ENCODE results near the gene PRICKLE2.

Gene PRICKLE2

DNA sequence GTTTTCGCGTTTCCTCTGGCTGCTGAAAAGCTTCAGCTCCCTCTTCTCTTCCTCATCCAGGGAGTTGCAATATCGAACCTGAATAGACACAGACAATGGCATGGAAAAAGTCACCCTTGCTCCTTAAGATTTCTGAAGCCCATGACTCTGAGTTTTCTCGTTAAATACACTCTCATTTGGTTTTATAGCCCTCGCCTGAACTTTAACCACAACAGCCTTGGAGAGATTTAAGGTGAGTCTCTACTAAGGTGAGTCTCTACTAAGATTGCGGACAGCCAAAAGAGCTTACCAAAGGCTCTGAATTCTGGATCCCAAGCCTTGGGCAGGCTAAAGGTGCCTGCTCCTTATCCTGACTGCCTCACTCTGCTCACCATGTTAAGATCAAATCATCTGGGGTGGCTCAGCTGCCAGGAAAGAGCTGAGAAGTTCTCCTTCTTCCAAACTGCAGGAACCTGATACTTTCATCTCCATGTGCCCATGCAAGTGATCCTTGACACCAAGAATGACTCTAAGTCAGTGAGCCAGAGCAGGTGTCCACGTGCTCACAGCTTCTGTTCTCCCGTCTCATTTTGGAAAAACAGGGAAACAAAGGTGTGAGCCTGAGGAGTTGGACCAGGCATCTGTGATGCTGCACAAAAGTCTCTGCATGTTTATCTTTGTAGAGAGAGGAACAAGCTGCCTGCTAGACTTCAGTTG, 65.1 kb downstream of the PRICKLE2 start:
- no peak overlapping the region for H3K4me3 ChIP-seq (ENCODE audit: low read length)
- TF ChIP-seq CTCF (conservative IDR thresholded peaks at IDR 0.05; ENCODE audit: low read depth, low read length): no peak
- DNase-seq (ENCODE audit: low read depth): no peak

- DNase-seq (ENCODE audit: low read depth): no peak
- no peak for TF ChIP-seq CTCF (conservative IDR thresholded peaks at IDR 0.05; ENCODE audit: low read depth, low read length)
- H3K4me3 ChIP-seq (ENCODE audit: low read length): no peak overlapping the region
These were observed 66.9 kb downstream of the PRICKLE2 start for GRCh38 chr3:64158334-64158733.

DNA sequence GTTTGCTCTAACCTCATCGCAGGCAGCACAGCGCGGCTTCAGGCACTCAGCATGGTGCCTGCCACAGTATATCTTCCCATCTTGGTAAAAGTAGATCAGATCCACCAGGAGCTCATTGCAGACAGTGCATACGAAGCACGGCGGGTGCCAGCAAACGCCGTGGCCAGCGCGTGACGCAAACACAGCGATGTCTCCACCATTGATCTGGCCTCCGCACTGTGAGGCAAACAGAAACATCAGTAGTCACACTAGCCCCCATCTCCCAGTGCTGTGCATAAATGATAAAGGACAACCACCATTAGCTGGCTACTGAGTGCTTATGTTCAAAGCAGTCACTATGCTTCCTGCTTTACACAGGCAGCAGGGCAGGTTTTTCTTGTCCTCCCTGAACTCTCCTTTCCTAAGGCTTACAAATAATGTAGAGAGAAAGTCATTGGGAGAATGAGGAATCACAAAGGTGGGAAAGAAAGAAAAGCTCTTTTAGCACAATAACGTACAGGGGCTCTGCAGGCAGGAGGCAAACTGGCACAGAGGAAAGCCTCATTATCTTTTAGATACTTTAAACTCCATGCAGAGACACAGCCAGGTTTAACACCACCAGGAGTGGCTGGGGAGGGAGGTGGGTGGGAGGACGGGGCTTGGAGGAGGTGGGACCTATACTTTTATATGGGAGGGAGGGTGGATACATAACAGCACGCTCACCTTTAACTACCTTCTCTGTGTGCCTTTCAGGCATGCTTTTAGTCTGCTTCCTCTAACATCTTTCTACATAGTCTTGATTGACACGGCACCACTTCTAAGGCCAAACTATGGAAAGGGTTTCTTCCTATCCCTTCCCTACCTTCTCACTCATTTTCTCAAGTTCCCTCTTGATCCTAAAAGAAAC, 67.9 kb downstream of the PRICKLE2 start:
- DNase-seq (ENCODE audit: low read depth): no peak
- no peak overlapping the region for H3K4me3 ChIP-seq (ENCODE audit: low read length)
- TF ChIP-seq CTCF (conservative IDR thresholded peaks at IDR 0.05; ENCODE audit: low read depth, low read length): no peak

GRCh38 chr3:64155328-64155727, 69.9 kb downstream of the PRICKLE2 start:
- no peak for TF ChIP-seq CTCF (conservative IDR thresholded peaks at IDR 0.05; ENCODE audit: low read depth, low read length)
- DNase-seq (ENCODE audit: low read depth): no peak

GRCh38 chr3:64152676-64153466, 72.4 kb downstream of the PRICKLE2 start:
- no peak overlapping the region for H3K4me3 ChIP-seq (ENCODE audit: low read length)
- DNase-seq (ENCODE audit: low read depth): no peak
- TF ChIP-seq CTCF (conservative IDR thresholded peaks at IDR 0.05; ENCODE audit: low read depth, low read length): no peak

More at GRCh38 chr3:64155328-64155727, 69.9 kb downstream of the PRICKLE2 start:
- H3K4me3 ChIP-seq (ENCODE audit: low read length): no peak overlapping the region

DNA sequence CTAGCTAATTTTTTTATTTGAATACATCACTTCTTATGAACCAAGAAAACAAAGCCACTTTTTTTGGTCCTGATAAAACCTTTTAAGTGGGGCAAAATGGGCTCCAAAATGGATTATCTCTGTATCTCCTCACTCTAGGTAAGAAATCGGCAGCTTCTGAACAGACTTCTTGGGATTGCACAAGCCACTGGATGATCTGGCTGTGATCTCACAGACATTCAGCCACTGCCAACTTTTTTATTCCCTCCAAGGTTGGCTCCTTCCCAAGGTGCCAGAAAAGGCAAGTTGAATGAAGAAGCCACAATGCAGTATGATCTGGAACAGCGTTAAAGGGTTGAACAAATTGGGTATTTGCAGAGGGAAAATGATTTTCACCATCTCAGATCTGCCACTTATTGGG, 73.2 kb downstream of the PRICKLE2 start:
- DNase-seq (ENCODE audit: low read depth): no peak
- no peak overlapping the region for H3K4me3 ChIP-seq (ENCODE audit: low read length)
- TF ChIP-seq CTCF (conservative IDR thresholded peaks at IDR 0.05; ENCODE audit: low read depth, low read length): no peak
